GM19463 (cell line): ENCODE data around the gene S100A13.

Experiments used
- ATAC-seq: cut with Tn5 transposase; IDR thresholded peaks from one replicate; pipeline ENCODE4 v1.9.1; 2021; ENCODE audit warnings: mild to moderate bottlenecking, moderate library complexity; ENCODE audit not compliant: unreplicated experiment

The S100A13 gene

DNA sequence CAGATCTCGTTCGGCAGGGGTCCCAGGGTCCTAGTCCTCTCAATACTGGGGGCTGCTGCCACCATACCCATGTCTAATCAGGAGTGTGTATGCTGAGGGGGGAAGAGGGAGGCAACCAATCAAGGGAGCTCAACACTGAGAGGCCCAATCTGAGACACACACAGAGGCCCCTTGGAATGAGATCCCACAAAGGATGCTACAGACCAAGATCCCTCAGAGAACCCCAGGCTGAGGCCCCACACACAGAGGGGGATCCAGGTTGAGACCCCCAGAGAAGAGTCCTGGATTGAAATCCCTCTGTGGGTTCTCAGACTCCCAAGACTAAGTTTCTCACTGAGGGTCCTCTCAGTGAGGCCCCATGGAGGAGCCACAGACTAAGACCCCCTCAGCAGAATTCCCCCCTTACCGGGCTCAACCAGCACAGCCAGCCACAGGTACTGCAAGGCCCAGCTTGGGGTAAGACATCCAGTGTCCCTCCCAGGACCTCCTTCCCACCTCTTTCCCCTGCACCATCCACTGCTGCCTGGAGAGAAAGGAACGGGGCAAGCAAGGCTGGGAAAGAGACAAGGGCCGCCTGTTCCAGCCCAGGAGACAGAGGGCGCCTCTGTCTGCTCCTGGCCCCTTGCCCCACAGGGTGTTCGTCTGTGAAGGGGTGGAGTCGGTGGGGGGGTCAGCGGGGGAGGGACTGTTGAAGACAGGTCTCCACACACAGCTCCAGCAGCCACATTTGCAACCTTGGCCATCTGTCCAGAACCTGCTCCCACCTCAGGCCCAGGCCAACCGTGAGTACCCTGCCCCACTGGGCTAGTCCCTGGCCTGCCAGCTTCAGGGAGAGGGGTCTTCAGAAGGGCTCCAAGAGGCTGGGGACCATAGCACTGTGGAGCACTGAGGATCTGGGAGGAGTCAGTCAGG lies 666 bp upstream of the S100A13 start, which contains the start of gene S100A1:
TSS of gene S100A1 (plus strand) at position 720 of the 912 bp plus-strand sequence. CDS start 2,088 bp downstream, outside the sequence.
- ATAC-seq = no peak

DNA sequence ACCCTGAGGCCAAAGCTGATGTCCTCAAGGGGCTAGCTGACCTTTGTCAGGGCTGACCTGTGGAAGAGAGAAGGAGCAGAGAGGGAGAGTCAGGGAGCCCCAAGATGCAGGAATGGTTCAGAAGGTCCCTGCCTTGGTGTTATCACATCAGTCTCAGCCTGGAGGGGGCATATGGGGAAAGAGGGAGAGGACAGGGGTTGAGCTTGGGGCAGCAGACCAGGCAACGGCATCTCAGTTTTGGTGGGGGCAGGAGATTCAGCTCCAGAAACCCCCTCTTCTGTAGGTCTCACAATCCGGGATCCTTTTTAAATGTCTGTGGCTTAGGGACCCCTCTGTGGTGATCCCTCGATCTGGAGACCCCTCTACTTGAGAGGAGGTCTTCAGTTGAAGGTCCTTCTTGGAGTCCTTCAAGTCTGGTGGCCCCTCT lies 815 bp downstream of the S100A13 start:
- ATAC-seq = no peak

DNA sequence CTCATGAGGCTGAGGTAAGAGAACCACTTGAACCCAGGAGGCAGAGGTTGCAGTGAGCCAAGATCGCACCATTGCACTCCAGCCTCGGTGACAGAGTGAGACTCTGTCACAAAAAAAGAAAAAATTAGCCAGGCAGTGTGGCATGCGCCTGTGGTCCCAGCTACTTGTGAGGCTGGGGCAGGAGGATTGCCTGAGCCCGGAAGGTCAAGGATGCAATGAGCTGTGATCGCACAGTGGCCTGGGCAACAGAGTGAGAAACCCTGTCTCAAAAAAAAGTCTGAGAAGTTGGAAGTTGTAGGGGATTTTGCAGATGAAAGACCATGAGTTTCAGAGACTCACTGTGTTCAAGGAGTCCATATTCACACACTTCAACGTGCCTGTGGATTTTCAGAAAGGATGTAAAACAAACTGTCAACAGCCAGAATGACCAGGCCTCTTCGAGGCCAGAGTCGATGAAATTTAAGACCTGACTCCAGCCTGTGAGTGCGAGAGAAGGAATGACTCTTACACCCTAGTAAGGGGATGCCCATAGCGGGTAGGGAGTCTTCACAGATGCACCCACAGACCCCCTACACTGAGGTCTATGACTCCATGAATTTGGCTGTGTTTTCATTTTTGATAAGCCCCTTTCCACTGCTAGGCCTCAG lies 2.2 kb downstream of the S100A13 start:
- ATAC-seq = no peak

DNA sequence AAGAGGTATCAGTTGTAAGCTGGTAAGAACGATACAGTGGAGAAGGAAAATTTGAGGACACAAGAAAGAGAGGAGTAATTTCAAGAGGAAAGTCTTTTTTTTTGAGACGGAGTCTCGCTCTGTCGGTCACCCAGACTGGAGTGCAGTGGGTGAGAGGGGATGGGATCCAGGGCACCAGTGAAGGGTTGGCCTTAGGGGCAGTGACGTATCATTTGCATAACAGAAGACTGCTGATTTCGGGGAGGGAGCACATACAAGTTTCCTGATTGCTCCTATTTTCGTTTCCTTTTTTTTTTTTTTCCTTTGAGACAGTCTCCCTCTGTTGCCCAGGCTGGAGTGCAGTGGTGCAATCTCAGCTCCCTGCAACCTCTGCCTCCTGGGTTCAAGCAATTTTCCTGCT lies 4.2 kb downstream of the S100A13 start:
- ATAC-seq = no peak

DNA sequence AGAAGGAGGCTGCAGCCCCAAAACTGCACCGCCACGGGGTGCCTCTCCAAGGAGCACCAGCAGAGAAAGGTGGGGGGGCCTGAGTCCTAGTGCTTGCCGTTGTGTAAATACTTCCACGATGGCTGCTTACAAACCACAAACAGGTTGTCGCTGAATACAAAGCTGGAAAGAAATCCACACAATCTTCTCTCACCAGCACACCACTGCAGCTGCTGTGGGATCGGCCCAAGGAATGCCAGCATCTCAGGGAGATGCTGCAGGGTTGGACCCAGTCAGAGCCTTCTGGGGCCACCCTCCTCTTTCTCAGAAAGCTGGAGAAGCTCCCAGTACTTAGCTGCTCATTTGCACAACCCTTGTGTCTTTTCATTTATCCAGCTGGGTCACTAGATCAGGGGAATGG lies 8.1 kb downstream of the S100A13 start:
- no peak for ATAC-seq

DNA sequence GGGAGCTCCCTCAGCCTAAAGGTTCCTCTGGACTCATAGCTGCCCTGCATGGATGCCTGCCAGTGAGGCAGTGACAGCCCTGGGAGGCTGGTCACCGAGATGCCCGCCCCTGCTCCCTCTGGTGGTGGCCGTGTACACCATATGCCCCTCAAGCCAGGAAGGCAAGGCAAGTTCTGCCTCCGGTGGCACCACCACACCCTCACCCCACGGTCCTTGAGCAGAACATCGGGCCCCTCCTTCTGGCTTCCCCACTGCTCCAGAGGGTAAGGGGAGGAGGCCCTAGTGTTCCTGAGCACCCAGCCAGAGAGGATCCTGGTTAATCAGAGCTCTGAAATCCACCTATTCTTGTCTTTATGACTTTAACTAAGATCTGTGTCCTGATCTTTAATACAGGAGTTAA lies 9.6 kb downstream of the S100A13 start:
- ATAC-seq = no peak

DNA sequence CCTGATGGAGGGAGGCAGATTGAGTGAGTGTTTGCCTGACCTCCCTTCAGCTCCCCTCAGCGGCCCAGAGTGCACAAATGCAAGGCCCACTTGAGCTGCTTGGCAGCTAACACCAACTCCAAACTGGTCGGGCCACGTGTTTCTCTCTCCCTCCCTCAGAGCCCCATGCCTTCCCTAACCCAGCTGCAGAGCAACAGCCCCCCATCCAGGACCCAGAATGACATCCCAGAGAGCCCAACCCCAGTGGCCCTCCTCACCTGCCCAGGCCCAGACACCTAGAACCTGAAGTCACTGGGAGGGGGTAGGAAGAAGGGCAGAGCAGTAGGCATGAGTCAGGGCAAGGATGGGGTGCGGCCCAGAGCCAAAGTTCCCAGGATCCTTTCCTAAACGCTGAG lies 10.4 kb downstream of the S100A13 start:
- ATAC-seq = no peak

DNA sequence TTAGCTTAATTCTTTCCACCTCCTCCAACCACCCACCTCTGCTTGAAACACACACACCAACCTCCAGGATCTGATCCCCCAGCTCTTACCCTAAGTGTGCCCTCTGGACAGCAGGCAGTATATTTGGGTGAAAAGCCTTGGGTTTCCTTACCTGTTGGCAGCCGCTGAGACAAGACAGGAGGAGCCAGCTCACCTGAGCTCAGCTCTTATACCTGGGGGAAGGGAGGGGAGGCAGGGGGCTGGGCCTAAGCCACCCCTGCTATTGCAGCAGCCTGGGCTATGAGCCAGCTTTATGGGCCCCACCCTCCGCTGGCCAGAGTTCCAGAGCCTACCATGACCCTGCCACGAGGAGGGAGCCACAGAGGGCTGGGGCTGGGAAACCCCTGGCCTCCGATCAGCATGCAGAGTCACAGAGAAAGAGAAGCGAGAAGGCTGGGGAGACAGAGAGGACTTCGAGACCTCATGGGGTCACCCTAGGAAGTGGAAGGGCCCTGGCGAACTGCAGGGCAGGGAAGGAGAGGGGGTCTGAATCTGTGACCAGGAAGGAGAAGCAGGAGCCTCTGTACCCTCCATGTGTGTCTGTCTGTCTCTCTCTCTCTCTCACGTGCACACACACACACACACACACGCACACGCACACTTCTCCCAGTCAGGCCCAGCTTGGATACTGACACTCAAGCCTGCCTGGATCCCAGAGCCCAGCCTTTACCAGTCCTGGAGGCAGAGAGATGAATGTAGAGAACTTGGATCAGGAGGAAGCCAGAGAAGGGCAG lies 11.0 kb downstream of the S100A13 start, which contains the start of gene S100A14:
TSS of gene S100A14 (minus strand) at position 182 of the 773 bp plus-strand sequence. CDS start 467 bp downstream, outside the sequence.
- ATAC-seq = no peak

DNA sequence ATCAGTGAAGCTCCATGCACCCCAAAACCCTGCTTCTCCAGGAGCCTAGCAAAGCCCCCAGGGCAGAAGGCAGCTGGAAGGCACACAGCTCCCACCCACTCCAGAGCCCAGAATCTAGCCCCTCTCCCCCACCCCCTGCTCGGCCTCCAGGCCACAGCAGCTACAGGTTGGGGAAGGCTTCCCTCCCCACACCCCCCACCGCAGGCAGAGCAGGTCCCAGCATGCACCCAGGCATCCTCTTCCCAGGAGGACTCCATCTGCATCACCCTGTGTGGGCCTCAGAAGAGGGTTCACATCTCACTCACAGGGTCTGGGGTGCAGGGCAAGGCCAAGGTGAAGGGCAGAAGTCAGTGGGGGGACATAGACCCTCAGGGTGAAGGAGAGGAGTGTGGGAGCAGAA lies 11.9 kb downstream of the S100A13 start:
- ATAC-seq = no peak

DNA sequence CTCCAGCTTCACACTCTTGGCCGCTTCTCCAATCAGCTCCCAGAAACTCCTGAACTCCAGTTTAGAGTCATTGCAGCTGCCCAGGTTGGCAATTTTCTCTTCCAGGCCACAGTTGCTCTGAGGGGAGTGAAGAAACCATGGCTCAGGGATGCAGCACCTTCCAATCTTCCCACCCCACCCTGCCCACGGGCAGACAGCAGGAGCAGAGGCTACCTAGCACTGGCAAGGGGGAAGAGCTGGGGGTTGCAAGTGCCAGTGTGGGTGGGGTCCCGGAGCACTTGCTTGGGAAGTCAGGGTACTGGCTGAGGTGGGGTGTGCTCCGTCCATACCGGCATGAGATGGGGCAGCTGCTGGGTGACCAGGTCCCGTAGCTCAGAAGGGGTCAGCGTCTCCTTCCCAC lies 12.4 kb downstream of the S100A13 start:
- ATAC-seq = no peak

DNA sequence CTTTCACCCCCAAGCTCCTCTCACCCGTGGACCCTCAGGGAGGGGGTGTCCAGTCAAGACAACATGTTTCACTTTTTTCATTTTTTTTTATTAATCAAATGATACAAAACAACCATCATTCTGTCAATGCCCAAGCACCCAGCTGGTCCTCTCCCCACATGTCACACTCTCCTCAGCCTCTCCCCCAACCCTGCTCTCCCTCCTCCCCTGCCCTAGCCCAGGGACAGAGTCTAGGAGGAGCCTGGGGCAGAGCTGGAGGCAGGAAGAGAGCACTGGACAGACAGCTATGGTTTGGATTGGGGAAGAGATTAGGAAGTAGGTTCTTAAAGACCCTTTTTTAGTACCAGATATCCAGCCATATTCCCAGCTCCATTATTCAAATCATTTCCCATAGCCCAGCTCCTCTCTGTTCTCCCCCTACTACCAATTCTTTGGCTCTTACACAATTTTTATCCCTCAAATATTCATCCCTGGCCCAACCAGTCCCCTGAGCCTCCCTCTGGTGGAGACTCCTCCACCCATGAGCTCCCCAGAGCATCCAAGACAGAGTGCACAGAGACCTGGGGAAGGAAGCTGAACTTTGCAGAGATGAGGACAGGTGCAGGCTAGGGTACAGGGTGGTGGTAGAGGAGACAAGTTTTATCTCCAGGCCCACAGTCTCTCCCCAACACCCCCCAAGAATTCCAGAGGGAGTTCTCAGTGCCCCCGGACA lies 13.0 kb downstream of the S100A13 start:
- ATAC-seq = no peak

DNA sequence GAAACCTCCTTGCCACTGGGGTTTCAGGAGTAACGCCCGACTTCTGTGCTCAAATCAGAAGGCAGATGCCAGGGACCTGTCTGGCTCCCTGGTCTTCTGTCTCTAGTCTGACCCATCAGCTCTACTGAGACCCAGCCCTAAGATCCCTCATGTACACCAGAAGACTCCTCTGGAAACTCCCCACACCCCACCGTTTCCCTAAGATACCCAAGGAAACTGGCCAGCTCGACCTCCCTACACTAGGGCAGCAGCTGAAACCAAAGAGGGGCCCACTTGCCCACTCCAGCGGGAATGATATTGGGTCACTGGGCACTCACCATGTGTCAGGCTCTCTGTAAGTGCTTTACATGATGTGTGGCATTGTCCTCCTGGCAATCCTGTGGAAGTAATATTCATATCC lies 13.9 kb downstream of the S100A13 start:
- no peak for ATAC-seq

DNA sequence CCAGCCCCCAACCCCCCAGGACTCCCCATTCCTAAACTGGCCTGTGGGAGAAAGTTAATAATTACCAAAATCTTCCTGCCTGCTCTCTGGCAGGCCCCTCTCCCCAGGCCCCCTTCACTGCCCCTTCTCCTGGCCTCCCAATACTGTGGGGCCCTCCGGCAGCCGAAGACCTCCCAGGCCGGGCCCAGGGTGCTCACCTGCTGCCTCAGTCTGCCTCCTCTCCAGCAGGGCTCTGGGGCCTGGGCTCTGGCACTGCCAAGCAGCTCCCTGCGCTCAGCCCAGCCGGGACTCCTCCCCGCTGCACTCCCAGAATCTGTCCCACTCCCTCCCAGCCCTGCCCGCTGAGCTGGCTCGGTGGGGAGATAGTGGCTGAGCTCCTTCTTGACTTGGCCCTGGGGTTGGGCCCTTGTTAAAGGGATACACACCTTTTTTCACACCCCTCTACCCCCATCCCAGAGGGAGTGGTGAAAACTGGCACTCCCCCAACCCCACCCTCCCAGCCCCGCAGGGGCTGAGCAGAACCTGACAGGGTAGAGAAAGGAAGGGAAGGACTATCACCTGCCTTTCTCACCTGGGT lies 14.5 kb downstream of the S100A13 start, which contains the start of gene S100A16:
TSS of gene S100A16 (minus strand) at position 383 of the 577 bp plus-strand sequence. CDS start 4,986 bp downstream, outside the sequence.
- no peak for ATAC-seq

DNA sequence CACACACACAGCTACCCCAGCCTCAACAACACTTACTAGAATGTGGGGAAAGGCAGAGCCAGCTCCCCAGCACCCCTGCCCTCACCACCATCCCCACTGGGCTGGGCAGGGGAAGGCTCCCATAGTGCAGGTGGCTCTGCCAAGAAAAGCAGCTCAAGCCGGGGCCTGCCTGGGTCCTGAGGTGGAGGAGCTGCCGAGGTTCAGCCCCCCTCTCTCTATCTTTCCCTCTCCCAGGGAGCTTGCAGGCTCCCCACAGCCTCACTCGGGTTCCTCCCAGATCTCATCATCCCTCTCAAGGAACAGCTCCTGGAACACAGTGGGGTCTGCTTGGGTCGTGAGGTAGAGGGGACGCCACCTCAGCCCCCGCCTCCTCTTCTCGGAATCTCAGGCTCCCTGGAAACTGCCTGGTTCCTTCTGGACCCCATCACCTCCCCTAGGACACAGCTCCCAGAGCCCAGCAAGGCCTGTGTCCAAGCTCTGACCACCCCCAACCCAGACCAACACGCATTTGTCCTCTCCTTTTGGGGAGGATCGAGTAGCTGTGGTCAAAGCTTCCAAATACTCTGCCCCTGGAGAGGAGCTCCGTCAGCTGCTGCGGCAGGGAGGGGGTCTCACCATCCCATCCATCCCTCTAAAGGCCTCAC lies 15.1 kb downstream of the S100A13 start:
- no peak for ATAC-seq

DNA sequence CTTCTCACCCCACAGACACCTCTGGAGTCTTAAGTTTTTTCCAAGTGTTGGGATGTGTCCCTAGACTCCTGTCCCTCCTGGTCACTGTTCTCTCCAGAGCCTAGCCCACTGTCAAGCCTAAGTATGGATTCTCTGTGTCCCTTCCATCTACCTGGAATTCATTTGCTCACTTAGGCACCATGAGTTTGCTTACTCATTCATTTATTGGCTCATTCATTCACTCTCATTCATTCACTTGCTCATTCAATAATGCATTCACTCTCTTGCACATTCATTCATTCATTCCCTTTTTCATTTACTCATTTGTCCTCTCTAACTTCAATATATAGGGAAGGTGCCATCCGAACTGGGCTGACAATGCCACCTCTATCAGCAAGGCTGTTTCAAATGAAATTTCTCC lies 15.9 kb downstream of the S100A13 start:
- no peak for ATAC-seq

DNA sequence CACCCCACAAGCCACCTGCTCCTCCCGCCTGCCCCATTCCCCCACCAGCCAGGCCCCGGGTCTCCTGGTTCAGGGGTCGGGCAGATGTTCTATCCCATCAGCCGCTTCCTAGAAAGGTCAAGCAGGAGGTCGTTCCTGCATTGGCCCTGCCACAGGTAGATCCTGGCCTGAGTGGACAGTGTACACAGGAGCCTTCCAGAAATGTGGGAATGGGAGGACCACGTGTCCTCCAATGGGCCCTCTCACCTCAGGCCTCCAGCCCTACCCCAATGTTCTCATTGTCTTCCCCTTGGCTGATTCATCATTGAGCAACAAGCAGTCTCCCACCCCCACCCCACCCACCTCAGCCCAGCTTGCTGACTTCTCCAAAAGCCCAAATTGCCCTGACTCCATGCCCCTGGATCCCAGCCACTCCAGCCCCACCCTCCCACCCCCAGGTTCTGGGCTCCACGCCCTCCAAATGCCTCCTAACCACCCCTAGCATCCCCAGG lies 16.4 kb downstream of the S100A13 start:
- ATAC-seq = no peak

DNA sequence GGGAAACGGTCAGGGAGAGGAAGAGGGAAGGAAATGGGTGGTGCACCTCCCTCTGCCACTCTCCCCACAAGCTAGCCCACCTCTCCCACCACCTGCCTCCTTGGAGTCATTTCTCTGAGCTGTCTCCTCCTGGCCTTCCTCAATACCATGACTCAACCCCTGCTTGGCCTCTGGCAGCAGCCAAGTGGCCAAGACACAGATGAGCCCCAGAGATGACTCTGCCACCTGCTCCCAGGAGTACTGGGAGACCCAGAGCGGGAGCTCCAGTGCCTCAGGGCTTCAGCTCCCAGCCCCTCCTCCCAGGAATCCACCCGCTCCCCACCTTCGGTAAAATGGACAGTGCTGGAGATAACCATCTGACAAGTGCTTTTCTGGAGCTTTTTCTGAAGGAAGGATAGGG lies 17.0 kb downstream of the S100A13 start:
- no peak for ATAC-seq

DNA sequence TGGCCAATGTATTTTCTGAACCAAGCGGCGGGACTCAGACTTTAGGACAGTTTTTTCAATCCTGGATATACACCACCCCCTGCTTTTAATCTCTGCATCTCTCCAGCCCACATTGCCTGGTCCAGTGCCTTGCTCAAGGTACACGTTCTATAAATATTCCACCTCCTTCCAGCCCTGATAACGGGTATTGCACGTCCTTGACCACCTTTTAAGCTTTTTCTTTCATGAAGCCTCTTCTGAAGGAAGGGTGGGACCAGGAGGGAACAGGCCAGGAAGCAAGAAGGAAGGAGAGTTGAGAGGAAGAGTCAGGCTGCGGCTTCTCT lies 17.8 kb downstream of the S100A13 start:
- no peak for ATAC-seq

DNA sequence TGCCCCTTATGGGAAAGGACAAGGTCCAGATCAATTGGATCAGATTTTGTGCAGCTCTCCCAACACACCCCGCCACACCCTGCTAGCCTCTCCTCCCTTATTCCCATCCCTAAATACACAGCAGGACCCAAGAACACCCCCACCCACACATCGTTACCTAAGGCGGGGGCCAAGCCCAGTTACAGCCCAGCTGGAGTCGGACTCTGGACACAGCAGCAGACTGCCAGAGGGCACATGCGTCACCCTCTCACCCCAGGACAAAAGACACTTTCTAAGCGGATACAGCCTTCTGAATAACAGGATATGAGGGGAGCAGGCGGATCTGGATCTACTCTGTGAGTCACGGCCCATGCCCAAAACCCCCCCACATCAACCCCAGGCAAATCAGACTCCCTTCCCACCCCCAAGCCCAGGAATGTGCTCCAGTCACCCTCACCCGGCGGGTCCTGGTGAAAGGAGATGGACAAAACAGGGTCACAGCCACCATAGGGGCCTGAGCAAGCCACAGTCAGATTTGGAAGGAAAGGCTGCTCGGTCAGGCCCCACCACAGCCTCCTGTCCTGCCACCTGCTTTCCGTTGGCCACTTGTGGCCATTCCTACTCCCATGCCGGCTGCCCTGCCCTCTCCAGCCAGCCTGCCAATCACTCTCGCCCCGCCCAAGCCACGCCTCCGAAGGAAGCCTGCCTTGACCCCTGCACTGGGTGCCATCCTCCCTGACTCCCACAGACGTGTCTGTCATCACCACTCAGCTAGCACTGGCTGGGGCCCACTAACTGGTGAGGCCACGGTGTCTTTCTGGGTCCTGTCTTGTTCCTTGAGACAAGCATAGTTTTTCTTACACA lies 18.3 kb downstream of the S100A13 start:
- ATAC-seq = no peak
